Activated CD4-positive, alpha-beta T cell treated with anti-CD3 and anti-CD28 coated beads for 1 hour (primary cell): ENCODE data around the gene YKT6.

ENCODE experiments used
- DNase-seq: peaks from one replicate; pipeline ENCODE4 v3.0.0-alpha.2; 2020

YKT6 gene

DNA sequence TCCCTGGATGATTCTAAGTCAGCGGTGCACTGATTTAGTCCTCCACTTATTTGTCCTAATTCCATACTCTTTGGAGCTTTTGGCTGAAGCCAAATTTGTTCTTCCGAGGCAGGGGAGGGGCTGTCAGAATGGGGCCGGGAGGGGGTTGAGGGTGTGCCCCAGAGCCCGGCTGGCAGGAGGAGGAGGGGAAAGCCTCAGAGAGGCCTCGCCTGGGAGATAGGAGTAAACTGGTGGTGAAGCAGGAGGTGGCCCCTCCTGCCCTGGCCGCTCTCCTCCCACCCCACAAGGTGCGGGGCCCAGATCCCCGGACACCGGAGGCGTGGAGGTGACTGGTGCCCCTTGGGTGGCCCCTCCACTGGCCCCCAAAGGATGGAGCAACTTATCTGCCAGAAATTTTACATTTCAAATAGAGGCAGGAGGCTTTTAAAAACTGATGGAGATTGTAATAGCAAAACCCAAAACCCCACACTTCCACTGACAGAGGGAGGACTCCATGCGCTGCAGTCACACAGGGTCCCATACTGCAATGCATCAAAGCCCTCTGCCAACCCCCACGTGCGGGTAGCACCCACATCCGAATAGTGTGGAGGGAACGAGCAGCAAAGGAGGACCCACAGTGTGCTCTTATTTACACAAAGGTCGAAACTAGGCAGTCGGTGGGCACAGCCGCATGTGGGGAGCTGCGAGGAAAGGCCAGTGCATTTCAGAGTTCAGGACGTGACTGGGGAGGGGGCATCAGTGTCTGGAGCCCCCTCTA lies 62.7 kb downstream of the YKT6 start:
- no peak for DNase-seq
